Nephron progenitor cell (in vitro differentiated cells): Measurements from ENCODE around the gene GOLGA8J.

ENCODE experiments used
- DNase-seq: peaks from one replicate; pipeline ENCODE4 v3.0.0; 2021
- H3K27ac Mint-ChIP-seq: 2 replicates; pipeline ENCODE4 v1.8.0; 2021; ENCODE audit warnings: mild to moderate bottlenecking, moderate library complexity, mixed read lengths
- H3K27me3 Mint-ChIP-seq: 2 replicates; pipeline ENCODE4 v1.8.0; 2021; ENCODE audit warnings: mild to moderate bottlenecking, low read depth, mixed read lengths; ENCODE audit not compliant: poor library complexity
- H3K36me3 Mint-ChIP-seq: 2 replicates; pipeline ENCODE4 v1.8.0; 2021; ENCODE audit warnings: low read depth, mixed read lengths
- H3K4me1 Mint-ChIP-seq: 2 replicates; pipeline ENCODE4 v1.8.0; 2021; ENCODE audit warnings: mixed read lengths
- H3K4me3 Mint-ChIP-seq: 2 replicates; pipeline ENCODE4 v1.8.0; 2021; ENCODE audit warnings: mild to moderate bottlenecking, moderate library complexity, mixed read lengths
- H3K9me3 Mint-ChIP-seq: 2 replicates; pipeline ENCODE4 v1.8.0; 2021; ENCODE audit warnings: mild to moderate bottlenecking, moderate library complexity, mixed read lengths
- TF ChIP-seq, protein P1 (sequence below): fragments of 200-600 bp; sonication (generic); IDR thresholded peaks from 2 replicates; pipeline ENCODE4 v1.5.0; 2021; ENCODE audit warnings: antibody characterized with exemption

The GOLGA8J gene

GRCh38 chr15:30055604-30056003, 27.2 kb upstream of the GOLGA8J start:
- DNase-seq: no peak
- Mint-ChIP-seq H3K27ac (no peak overlapping the region), H3K27me3 (peaks cover 7% of the 10 kb centered on the region), H3K9me3 (peaks cover 11% of the 10 kb centered on the region), H3K4me3 (no peak overlapping the region), H3K4me1 (no peaks in the 10 kb centered on the region), H3K36me3 (no peaks in the 10 kb centered on the region)
- TF ChIP-seq, protein P1, sequence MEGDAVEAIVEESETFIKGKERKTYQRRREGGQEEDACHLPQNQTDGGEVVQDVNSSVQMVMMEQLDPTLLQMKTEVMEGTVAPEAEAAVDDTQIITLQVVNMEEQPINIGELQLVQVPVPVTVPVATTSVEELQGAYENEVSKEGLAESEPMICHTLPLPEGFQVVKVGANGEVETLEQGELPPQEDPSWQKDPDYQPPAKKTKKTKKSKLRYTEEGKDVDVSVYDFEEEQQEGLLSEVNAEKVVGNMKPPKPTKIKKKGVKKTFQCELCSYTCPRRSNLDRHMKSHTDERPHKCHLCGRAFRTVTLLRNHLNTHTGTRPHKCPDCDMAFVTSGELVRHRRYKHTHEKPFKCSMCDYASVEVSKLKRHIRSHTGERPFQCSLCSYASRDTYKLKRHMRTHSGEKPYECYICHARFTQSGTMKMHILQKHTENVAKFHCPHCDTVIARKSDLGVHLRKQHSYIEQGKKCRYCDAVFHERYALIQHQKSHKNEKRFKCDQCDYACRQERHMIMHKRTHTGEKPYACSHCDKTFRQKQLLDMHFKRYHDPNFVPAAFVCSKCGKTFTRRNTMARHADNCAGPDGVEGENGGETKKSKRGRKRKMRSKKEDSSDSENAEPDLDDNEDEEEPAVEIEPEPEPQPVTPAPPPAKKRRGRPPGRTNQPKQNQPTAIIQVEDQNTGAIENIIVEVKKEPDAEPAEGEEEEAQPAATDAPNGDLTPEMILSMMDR: no peak

DNA sequence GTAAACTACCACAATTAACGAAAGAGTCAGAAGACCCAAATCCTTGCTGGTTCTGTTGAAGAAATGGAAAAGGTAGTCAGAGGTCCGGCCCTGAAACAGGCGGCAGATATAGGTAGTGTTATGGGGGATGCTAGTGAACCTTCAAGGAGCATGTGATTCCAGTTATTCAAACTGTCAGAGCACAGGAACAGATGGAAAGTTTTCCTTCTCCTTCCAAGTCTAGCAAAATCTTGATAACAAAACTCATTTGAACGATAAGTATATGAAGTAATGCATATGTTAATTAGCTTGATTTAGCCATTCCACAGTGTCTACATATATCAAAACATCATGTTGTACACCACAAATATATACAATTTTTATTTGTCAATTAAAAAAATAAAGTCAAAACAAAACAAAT, 26.6 kb upstream of the GOLGA8J start:
- Mint-ChIP-seq H3K27me3 (peaks cover 7% of the 10 kb centered on the region), H3K36me3 (no peaks in the 10 kb centered on the region), H3K4me3 (no peak overlapping the region), H3K27ac (no peak overlapping the region), H3K9me3 (peaks cover 11% of the 10 kb centered on the region), H3K4me1 (no peaks in the 10 kb centered on the region)
- TF ChIP-seq, protein P1: no peak
- DNase-seq: no peak

- Mint-ChIP-seq H3K36me3 (no peaks in the 10 kb centered on the region), H3K9me3 (no peaks in the 10 kb centered on the region), H3K4me1 (peaks cover under 1% of the 10 kb centered on the region), H3K27ac (no peak overlapping the region), H3K4me3 (no peak overlapping the region), H3K27me3 (no peaks in the 10 kb centered on the region)
- DNase-seq: no peak
- TF ChIP-seq, protein P1: no peak
Observed at GRCh38 chr15:30059771-30060170, 23.0 kb upstream of the GOLGA8J start.

- TF ChIP-seq, protein P1: no peak
- peaks cover 5% of the 10 kb centered on the region for H3K4me1 Mint-ChIP-seq
- H3K36me3 Mint-ChIP-seq: no peaks in the 10 kb centered on the region
- H3K27me3 Mint-ChIP-seq: no peaks in the 10 kb centered on the region
- no peak overlapping the region for H3K27ac Mint-ChIP-seq
- H3K4me3 Mint-ChIP-seq: no peak overlapping the region
- peaks cover 2% of the 10 kb centered on the region for H3K9me3 Mint-ChIP-seq
- no peak for DNase-seq
Observed at GRCh38 chr15:30062881-30063280, 19.9 kb upstream of the GOLGA8J start.

DNA sequence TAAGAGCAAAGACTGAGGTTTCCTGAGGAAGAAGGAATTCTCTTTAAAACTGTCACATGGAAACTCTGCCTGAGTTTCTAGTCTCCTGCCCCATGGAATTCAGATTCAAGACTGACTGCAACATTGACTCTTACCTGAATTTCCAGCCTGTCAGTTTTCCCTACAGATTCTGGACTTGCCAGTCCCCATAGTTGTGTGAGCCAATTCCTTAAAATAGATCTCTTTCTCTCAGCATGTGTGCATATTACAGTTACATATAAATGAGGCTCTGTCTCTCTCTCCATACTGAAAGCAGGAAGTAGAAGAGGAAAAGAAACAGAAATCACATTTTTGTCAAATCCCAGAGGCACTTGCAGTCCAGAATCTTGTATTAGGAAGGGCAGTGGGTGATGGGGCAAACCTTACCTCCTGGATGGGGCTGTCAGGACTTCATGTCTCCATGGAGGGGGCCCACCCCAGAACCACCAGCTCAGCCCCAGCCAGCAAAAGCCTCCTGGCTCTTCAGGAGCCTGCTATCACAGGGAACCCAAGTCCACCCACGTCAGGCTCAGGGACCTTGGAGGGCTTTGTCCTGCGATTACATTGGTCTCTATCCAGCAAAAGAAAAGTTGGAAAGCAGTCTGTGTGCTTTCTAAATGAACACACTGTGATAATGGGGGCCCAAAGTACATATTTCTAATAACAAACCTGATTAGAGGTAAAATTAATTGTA, 18.8 kb upstream of the GOLGA8J start:
- no peak overlapping the region for H3K4me3 Mint-ChIP-seq
- no peak overlapping the region for H3K27ac Mint-ChIP-seq
- TF ChIP-seq, protein P1: no peak
- H3K36me3 Mint-ChIP-seq: no peaks in the 10 kb centered on the region
- H3K9me3 Mint-ChIP-seq: peaks cover 10% of the 10 kb centered on the region
- no peak for DNase-seq
- H3K4me1 Mint-ChIP-seq: peaks cover 5% of the 10 kb centered on the region
- H3K27me3 Mint-ChIP-seq: peaks cover 5% of the 10 kb centered on the region
